Measurements from ENCODE around the gene ZNF524. TPM values are rescaled to one million over a fixed set of nuclear protein-coding genes. Genes with fewer than 3 reads are reported as not detected.
"Not testable (repeated sequence)": the region's sequence is repeated elsewhere in the genome, so short reads cannot be mapped to it uniquely, and the experiment has no call there.

The ZNF524 gene
- total and polyA plus RNA-seq, 4 donors: 12.6 to 62.5 (median 28.2) TPM

- H3K9ac ChIP-seq (ENCODE audit: insufficient read depth in 1 of 2, low read length in 2 of 2): peak within 1 kb of the TSS; percentile 80 to 86
Observed at GRCh38 chr19:55580628-55581144, 19.4 kb upstream of the ZNF524 start, which contains the start of gene ZNF579. ZNF579 (minus strand) TSS chr19:55580848; CDS start chr19:55579639, 1,209 bp downstream.

DNA sequence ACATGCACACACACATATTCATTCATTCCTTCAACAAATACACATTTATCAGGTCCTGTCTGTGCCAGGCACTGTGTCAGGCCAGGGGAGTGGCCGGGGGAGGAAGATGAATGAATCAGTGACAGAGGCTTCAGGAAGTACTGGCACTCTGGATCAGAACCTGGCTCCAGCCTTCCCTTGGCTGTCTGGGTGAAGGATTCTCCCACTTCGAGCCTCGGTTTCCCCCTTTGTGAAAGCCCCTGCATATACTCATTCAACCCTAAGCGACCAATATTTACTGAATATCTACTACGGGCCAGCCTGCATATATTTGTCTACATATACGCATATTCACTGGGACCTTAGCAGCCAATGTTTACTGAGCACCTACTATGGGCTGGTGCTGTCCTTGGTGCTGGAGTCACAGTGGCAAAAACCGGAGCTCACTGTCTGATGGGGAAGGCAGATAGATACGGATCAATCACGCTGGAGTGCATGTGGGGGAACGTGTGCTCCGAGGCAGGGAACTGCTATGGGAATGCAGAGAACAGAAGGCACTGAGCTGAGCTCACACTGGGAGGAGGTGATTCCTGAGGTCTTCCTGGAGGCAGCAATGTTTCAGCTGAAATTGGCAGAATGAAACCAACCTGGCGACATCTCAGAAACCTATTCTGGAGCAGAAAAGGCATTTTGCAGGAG lies 18.8 kb upstream of the ZNF524 start:
- TF ChIP-seq CTCF (IDR thresholded peaks at IDR 0.05; ENCODE audit: control extremely low read depth, extremely low read depth): no peak
- H3K4me1 ChIP-seq (ENCODE audit: control insufficient read depth in 5 of 5, insufficient read depth in 5 of 5, low read length in 5 of 5): peaks cover 3 to 15% (median 6%) of the 10 kb centered on the region in 5 donors
- 27 to 40% methylated on average over 12 of the region's 12 CpGs for WGBS, 2 donors
- peak overlapping the region; percentile 52 for H3K4me3 ChIP-seq
- ATAC-seq (ENCODE audit: insufficient read depth, low FRiP score) (no peak), DNase-seq (peak in 2 of 3 donors; percentile 26 to 29)
- H3K27me3 ChIP-seq (ENCODE audit: control insufficient read depth in 3 of 3, insufficient read depth in 3 of 3, low read length in 2 of 3): no peaks in the 10 kb centered on the region
- peaks cover 0 to 5% (median 0%) of the 10 kb centered on the region in 4 donors for H3K9me3 ChIP-seq (ENCODE audit: control insufficient read depth in 4 of 4, insufficient read depth in 3 of 4, low read length in 3 of 4)
- peak overlapping the region; percentile 70 to 87 for H3K27ac ChIP-seq (ENCODE audit: low read depth in 1 of 2, low read length in 1 of 2)
- H3K9ac ChIP-seq (ENCODE audit: insufficient read depth in 1 of 2, low read length in 2 of 2): peak overlapping the region; percentile 23 to 28
- H3K36me3 ChIP-seq (ENCODE audit: control insufficient read depth in 4 of 4, insufficient read depth in 4 of 4, low read length in 4 of 4): peaks cover 5 to 20% (median 6%) of the 10 kb centered on the region in 4 donors

More at GRCh38 chr19:55580628-55581144, 19.4 kb upstream of the ZNF524 start, which contains the start of gene ZNF579:
- Histone ChIP-seq H3K4me3 (peak within 1 kb of the TSS; percentile 52), H3K9me3 (ENCODE audit: control insufficient read depth in 4 of 4, insufficient read depth in 3 of 4, low read length in 3 of 4) (peaks cover 0 to 5% (median 0%) of the 10 kb centered on the region in 4 donors), H3K36me3 (ENCODE audit: control insufficient read depth in 4 of 4, insufficient read depth in 4 of 4, low read length in 4 of 4) (peaks cover 5 to 20% (median 6%) of the 10 kb centered on the region in 4 donors), H3K27ac (ENCODE audit: low read depth in 1 of 2, low read length in 1 of 2) (peak within 1 kb of the TSS; percentile 70 to 87), H3K4me1 (ENCODE audit: control insufficient read depth in 5 of 5, insufficient read depth in 5 of 5, low read length in 5 of 5) (peaks cover 3 to 11% (median 6%) of the 10 kb centered on the region in 5 donors), H3K27me3 (ENCODE audit: control insufficient read depth in 3 of 3, insufficient read depth in 3 of 3, low read length in 2 of 3) (no peaks in the 10 kb centered on the region)
- 0 to 1% methylated on average over 15 to 24 of the region's 24 CpGs for WGBS, 2 donors
- ATAC-seq (ENCODE audit: insufficient read depth, low FRiP score) (peak; percentile 81), DNase-seq (peak; percentile 92 to 95 (median 93))
- no peak for TF ChIP-seq CTCF (IDR thresholded peaks at IDR 0.05; ENCODE audit: control extremely low read depth, extremely low read depth)

DNA sequence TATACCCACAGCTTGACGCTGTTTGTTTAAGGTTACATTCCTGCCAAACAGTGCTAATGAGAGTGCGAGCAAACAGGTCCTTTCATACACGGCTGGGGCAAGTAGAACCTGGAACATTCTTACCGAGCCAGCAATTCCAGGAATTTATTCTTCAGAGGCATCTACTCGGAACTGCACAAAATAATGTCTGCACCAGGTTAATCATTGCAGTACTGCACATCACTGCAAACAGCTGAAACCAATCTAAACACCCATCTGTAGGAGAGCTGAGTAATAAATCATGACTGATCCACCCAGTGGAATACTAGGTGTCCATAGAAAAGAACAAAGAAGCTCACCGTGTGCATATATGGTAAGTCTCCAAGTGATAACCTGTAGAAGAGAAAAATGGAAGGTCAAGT lies 18.3 kb upstream of the ZNF524 start:
- Histone ChIP-seq H3K4me3 (no peak overlapping the region), H3K9ac (ENCODE audit: insufficient read depth in 1 of 2, low read length in 2 of 2) (no peak overlapping the region), H3K9me3 (ENCODE audit: control insufficient read depth in 4 of 4, insufficient read depth in 3 of 4, low read length in 3 of 4) (peaks cover 0 to 5% (median 0%) of the 10 kb centered on the region in 4 donors), H3K4me1 (ENCODE audit: control insufficient read depth in 5 of 5, insufficient read depth in 5 of 5, low read length in 5 of 5) (peaks cover 3 to 18% (median 6%) of the 10 kb centered on the region in 5 donors), H3K27me3 (ENCODE audit: control insufficient read depth in 3 of 3, insufficient read depth in 3 of 3, low read length in 2 of 3) (no peaks in the 10 kb centered on the region), H3K27ac (ENCODE audit: low read depth in 1 of 2, low read length in 1 of 2) (peak overlapping the region in 1 of 2 donors; percentile 70), H3K36me3 (ENCODE audit: control insufficient read depth in 4 of 4, insufficient read depth in 4 of 4, low read length in 4 of 4) (peaks cover 3 to 20% (median 5%) of the 10 kb centered on the region in 4 donors)
- DNase-seq: peak; percentile 33 to 72 (median 49)
- no peak for TF ChIP-seq CTCF (IDR thresholded peaks at IDR 0.05; ENCODE audit: control extremely low read depth, extremely low read depth)
- WGBS, 2 donors: 27 to 56% methylated on average over 6 of the region's 6 CpGs
- ATAC-seq (ENCODE audit: insufficient read depth, low FRiP score): no peak

DNA sequence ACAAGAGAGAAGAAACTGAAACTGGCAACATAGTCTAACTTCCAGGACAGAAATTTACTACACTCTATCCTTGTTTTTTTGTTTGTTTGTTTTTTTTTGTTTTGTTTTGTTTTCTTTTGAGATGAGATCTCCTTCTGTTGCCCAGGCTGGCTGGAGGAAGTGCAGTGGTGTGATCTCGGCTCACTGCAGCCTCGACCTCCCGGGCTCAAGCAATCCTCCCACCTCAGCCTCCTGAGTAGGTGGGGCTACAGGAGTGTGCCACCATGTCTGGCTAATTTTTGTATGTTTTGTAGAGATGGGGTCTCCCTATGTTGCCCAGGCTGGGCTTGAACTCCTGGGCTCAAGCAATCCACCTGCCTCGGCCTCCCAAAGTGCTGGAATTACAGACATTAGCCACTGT lies 17.8 kb upstream of the ZNF524 start:
- H3K4me3 ChIP-seq; ATAC-seq (ENCODE audit: insufficient read depth, low FRiP score); H3K9ac ChIP-seq (ENCODE audit: insufficient read depth in 1 of 2, low read length in 2 of 2); H3K9me3 ChIP-seq (ENCODE audit: control insufficient read depth in 4 of 4, insufficient read depth in 3 of 4, low read length in 3 of 4); DNase-seq; H3K27me3 ChIP-seq (ENCODE audit: control insufficient read depth in 3 of 3, insufficient read depth in 3 of 3, low read length in 2 of 3): not testable (repeated sequence)
- WGBS, 2 donors: 75 to 82% methylated on average over 4 of the region's 4 CpGs
- H3K4me1 ChIP-seq (ENCODE audit: control insufficient read depth in 5 of 5, insufficient read depth in 5 of 5, low read length in 5 of 5): peaks cover 3 to 22% (median 7%) of the 10 kb centered on the region in 5 donors
- H3K27ac ChIP-seq (ENCODE audit: low read depth in 1 of 2, low read length in 1 of 2): peak overlapping the region in 1 of 2 donors; percentile 55
- H3K36me3 ChIP-seq (ENCODE audit: control insufficient read depth in 4 of 4, insufficient read depth in 4 of 4, low read length in 4 of 4): peaks cover 0 to 17% (median 4%) of the 10 kb centered on the region in 4 donors

- WGBS, 2 donors: 58 to 73% methylated on average over 8 of the region's 8 CpGs
- not testable (repeated sequence) for ATAC-seq (ENCODE audit: insufficient read depth, low FRiP score); H3K4me3 ChIP-seq; H3K27me3 ChIP-seq (ENCODE audit: control insufficient read depth in 3 of 3, insufficient read depth in 3 of 3, low read length in 2 of 3); H3K9ac ChIP-seq (ENCODE audit: insufficient read depth in 1 of 2, low read length in 2 of 2); H3K9me3 ChIP-seq (ENCODE audit: control insufficient read depth in 4 of 4, insufficient read depth in 3 of 4, low read length in 3 of 4); DNase-seq; H3K27ac ChIP-seq (ENCODE audit: low read depth in 1 of 2, low read length in 1 of 2); H3K36me3 ChIP-seq (ENCODE audit: control insufficient read depth in 4 of 4, insufficient read depth in 4 of 4, low read length in 4 of 4)
- peaks cover 3 to 25% (median 7%) of the 10 kb centered on the region in 5 donors for H3K4me1 ChIP-seq (ENCODE audit: control insufficient read depth in 5 of 5, insufficient read depth in 5 of 5, low read length in 5 of 5)
Observed at GRCh38 chr19:55583897-55584296, 16.2 kb upstream of the ZNF524 start.

Data from lung (tissue), 12 donors.